ENCODE data around the gene PERM1. TPM values are rescaled to one million over a fixed set of nuclear protein-coding genes. Genes with fewer than 3 reads are reported as not detected.
A peak's percentile ranks its signal among the peaks of the same experiment; 100 is the strongest.
"Not testable (repeated sequence)": the region's sequence is repeated elsewhere in the genome, so short reads cannot be mapped to it uniquely, and the experiment has no call there.

Gene PERM1, protein sequence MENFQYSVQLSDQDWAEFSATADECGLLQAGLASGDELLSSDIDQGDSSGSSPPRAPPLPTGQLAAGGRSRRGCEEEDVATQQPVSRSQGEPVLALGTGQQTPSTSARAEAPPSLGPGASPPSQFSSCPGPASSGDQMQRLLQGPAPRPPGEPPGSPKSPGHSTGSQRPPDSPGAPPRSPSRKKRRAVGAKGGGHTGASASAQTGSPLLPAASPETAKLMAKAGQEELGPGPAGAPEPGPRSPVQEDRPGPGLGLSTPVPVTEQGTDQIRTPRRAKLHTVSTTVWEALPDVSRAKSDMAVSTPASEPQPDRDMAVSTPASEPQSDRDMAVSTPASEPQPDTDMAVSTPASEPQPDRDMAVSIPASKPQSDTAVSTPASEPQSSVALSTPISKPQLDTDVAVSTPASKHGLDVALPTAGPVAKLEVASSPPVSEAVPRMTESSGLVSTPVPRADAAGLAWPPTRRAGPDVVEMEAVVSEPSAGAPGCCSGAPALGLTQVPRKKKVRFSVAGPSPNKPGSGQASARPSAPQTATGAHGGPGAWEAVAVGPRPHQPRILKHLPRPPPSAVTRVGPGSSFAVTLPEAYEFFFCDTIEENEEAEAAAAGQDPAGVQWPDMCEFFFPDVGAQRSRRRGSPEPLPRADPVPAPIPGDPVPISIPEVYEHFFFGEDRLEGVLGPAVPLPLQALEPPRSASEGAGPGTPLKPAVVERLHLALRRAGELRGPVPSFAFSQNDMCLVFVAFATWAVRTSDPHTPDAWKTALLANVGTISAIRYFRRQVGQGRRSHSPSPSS
- total RNA-seq (not detected), polyA plus RNA-seq (not detected), total RNA-seq (0 to 0.17 (median 0) reads per million in 6 experiments)

DNA sequence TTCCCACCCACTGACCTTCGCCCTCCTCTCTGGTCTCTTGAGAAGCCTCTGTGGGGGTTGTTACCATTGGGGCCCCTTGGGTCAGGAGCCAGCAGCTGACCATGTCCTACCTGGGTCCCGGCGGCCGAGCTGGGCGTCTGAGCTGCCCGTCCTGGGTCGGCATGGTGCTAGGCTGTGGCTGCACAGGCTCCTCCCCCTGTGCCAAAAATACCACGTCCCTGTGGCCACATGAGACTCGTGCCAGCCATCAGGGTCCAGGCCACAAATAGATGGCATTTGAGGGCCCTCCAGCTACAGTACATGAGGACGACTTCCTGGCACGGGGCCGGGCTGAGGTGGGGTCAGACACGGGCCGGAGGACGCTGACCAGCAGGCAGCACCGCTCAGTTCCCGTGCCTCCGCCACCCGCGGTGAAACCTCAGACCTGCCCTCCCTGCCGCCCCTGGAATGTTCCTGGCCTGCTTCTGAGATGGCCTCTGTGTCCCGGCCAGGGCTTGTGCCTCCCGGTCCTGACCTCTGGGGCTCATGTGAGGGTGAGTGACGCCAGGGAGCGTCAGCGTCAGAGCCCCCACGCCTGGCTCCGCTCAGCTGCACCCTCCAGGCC is at the start of gene PERM1:
TSS of gene PERM1 (minus strand) at position 139 of the 604 bp plus-strand sequence. CDS start 1,064 bp downstream, outside the sequence.
- DNase-seq: no peak
- no peak within 1 kb of the TSS for H3K4me3 Mint-ChIP-seq
- H3K27me3 Mint-ChIP-seq: peaks cover 8 to 38% (median 11%) of the 10 kb centered on the region in 5 donors
- H3K9me3 Mint-ChIP-seq: no peaks in the 10 kb centered on the region
- ATAC-seq: no peak
- no peaks in the 10 kb centered on the region for H3K36me3 Mint-ChIP-seq
- POLR2A ChIA-PET: interaction anchor here (1.0 to 1.6 kb wide), 3 partner anchors 10 to 82 kb away, joined by 3 to 4 read pairs (median 3); no protein-coding TSS in a partner anchor
- H3K4me1 Mint-ChIP-seq: peaks cover 0 to 3% (median 2%) of the 10 kb centered on the region in 4 donors
- H3K27ac Mint-ChIP-seq: peak within 1 kb of the TSS in 1 of 10 donors; percentile 65

- not testable (repeated sequence) for H3K27ac Mint-ChIP-seq, H3K36me3 Mint-ChIP-seq, DNase-seq, H3K9me3 Mint-ChIP-seq, ATAC-seq, H3K4me3 Mint-ChIP-seq
- Mint-ChIP-seq H3K4me1 (peaks cover 2 to 10% (median 8%) of the 10 kb centered on the region in 4 donors), H3K27me3 (peaks cover 0 to 16% (median 0%) of the 10 kb centered on the region in 5 donors)
- POLR2A ChIA-PET: interaction anchor here (0.7 to 1.9 kb wide), 2 partner anchors 9 to 32 kb away, joined by 3 to 4 read pairs; no protein-coding TSS in a partner anchor
These were observed 49.2 kb upstream of the PERM1 start for GRCh38 chr1:1030867-1031658.

GRCh38 chr1:1027791-1028190 is 45.9 kb upstream of the PERM1 start:
- peaks cover 0 to 15% (median 7%) of the 10 kb centered on the region in 4 donors for H3K4me1 Mint-ChIP-seq
- H3K27ac Mint-ChIP-seq: no peak overlapping the region
- no peak overlapping the region for H3K4me3 Mint-ChIP-seq
- DNase-seq (no peak), ATAC-seq (no peak)
- H3K9me3 Mint-ChIP-seq: no peaks in the 10 kb centered on the region
- H3K36me3 Mint-ChIP-seq: no peaks in the 10 kb centered on the region
- H3K27me3 Mint-ChIP-seq: peaks cover 0 to 8% (median 0%) of the 10 kb centered on the region in 5 donors
- POLR2A ChIA-PET: no interaction called here

- Mint-ChIP-seq H3K4me1 (peaks cover 0 to 10% (median 7%) of the 10 kb centered on the region in 4 donors), H3K4me3 (no peak overlapping the region), H3K9me3 (no peaks in the 10 kb centered on the region), H3K27ac (no peak overlapping the region), H3K36me3 (no peaks in the 10 kb centered on the region), H3K27me3 (no peaks in the 10 kb centered on the region)
- DNase-seq (no peak), ATAC-seq (no peak)
- POLR2A ChIA-PET: no interaction called here
These were observed 44.9 kb upstream of the PERM1 start for GRCh38 chr1:1026599-1027413.

DNA sequence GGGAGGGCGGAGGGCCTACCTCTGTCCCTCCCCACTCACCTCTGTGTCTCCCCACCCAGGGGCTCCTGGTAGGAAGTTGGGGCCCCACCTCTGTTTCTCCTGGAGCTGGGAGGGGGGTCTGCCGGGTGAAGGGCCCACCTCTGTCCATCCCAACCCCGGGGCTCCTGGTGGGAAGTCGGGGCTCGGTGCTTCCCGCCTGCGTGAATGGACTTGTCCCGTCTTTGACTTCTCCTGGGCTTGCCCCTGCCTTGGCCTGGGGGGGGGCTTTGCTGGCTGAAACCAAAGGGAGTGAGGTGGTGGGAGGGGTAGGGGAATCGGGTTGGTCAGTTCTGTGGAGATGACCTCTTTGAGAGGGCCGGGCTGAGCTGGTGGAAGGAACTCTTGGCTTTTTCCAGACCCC is 43.8 kb upstream of the PERM1 start:
- no peaks in the 10 kb centered on the region for H3K9me3 Mint-ChIP-seq
- H3K4me1 Mint-ChIP-seq: peaks cover 0 to 10% (median 7%) of the 10 kb centered on the region in 4 donors
- no peak overlapping the region for H3K27ac Mint-ChIP-seq
- ATAC-seq (no peak), DNase-seq (no peak)
- POLR2A ChIA-PET: interaction anchor here (0.7 to 1.9 kb wide), 2 partner anchors 12 to 14 kb away, joined by 3 to 8 read pairs; partner anchors contain the start of gene ISG15
- H3K36me3 Mint-ChIP-seq: no peaks in the 10 kb centered on the region
- no peak overlapping the region for H3K4me3 Mint-ChIP-seq
- H3K27me3 Mint-ChIP-seq: no peaks in the 10 kb centered on the region

DNA sequence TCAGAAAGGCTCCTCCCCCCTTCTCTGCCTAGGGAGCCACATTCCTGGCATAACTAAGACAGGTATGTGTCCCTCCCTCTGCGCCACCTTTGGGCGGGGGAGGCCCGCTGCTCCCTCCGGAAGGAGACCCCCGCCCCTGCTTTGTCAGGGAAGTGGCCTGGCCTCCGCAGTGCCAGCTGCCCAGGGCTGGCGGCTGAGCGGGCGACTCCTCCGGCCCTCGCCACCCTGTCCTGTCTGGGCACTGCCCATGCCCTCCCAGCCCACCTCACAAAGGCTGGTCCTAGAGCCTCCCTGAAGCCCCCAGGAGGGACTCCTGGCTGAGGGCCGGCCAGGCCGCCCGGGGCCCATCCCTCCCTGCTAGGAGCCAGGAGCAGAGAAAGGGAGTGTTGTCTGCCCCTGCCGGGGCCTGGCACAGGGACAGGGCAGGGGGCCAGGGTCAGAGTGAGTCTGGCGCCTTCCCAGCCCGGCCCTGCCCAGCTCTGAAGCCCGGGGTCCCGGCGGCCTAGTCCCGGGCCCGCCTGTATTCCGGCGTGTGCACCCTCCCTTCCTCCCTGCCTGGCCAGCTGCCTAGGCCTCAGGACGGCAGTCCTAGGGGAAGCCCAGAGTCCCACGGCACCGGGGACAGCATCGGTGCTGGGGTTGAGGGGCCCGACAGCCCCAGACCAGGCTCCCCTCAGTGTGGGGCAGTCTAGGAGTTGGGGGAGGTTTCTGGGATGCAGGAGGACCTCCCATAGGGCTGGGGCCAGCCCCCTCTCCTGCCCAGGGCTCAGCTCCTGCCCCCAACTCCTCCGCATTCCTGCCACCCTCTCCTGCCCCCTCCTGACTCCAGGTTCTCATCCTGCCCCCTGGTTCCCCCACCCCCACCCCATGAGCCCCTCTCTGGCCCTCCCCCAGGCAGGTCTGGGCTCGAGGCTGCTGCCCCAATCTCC is 43.1 kb upstream of the PERM1 start:
- DNase-seq (no peak), ATAC-seq (no peak)
- H3K4me1 Mint-ChIP-seq: peaks cover 0 to 10% (median 7%) of the 10 kb centered on the region in 4 donors
- H3K9me3 Mint-ChIP-seq: no peaks in the 10 kb centered on the region
- no peaks in the 10 kb centered on the region for H3K36me3 Mint-ChIP-seq
- no peak overlapping the region for H3K27ac Mint-ChIP-seq
- H3K27me3 Mint-ChIP-seq: no peaks in the 10 kb centered on the region
- no peak overlapping the region for H3K4me3 Mint-ChIP-seq
- POLR2A ChIA-PET: interaction anchor here (0.7 to 1.9 kb wide), 3 partner anchors 11 to 14 kb away, joined by 3 to 8 read pairs (median 3); partner anchors contain the start of gene ISG15

DNA sequence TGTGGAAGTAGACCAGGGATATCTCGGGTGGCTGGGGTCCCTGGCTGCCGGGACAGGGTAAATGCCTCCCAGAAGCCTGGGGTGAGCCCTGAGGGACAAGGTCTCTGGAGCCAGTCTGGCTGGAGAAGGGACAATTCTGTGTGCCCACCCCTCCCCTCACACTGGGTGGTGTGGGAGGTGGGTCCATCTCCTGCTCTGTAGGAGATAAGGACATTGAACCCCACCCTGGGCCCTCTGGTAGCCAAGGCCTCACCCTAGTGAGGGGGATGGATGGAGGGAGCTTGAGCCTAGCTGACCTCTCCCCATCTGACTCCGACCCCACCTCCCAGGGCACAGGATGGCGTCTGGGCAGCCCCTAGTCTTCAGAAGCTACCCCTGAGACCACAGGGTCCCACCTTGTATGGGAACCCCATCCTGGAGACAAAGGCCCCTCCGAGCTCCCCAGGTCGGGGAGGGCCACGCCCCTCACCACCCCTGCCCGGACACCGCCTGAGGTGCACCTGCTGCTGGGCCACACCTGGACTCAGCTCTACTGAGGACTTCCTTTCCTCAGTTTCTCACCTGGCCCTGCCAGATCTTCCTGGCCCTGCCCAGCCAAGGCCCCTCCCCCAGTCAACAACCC is 42.4 kb upstream of the PERM1 start:
- H3K4me1 Mint-ChIP-seq: peaks cover 0 to 10% (median 7%) of the 10 kb centered on the region in 4 donors

GRCh38 chr1:1023700-1024099 is 41.8 kb upstream of the PERM1 start:
- H3K4me1 Mint-ChIP-seq: peaks cover 0 to 12% (median 10%) of the 10 kb centered on the region in 4 donors
- no peak overlapping the region for H3K27ac Mint-ChIP-seq
- POLR2A ChIA-PET: interaction anchor here (1.9 kb wide), 1 partner anchor 16 kb away, joined by 8 read pairs; no protein-coding TSS in a partner anchor
- DNase-seq: no peak
- H3K4me3 Mint-ChIP-seq: no peak overlapping the region
- H3K36me3 Mint-ChIP-seq: no peaks in the 10 kb centered on the region
- no peaks in the 10 kb centered on the region for H3K27me3 Mint-ChIP-seq
- no peak for ATAC-seq
- no peaks in the 10 kb centered on the region for H3K9me3 Mint-ChIP-seq

More for the DNA sequence above, 42.4 kb upstream of the PERM1 start:
- ATAC-seq: no peak
- H3K4me3 Mint-ChIP-seq: no peak overlapping the region
- H3K27ac Mint-ChIP-seq: no peak overlapping the region
- no peaks in the 10 kb centered on the region for H3K36me3 Mint-ChIP-seq
- POLR2A ChIA-PET: interaction anchor here (0.9 to 1.9 kb wide), 2 partner anchors 11 to 15 kb away, joined by 3 to 8 read pairs; partner anchors contain the start of gene ISG15
- no peaks in the 10 kb centered on the region for H3K27me3 Mint-ChIP-seq
- H3K9me3 Mint-ChIP-seq: no peaks in the 10 kb centered on the region
- no peak for DNase-seq

GRCh38 chr1:1022302-1023009 is 40.6 kb upstream of the PERM1 start:
- DNase-seq (no peak), ATAC-seq (no peak)
- no peak overlapping the region for H3K27ac Mint-ChIP-seq
- H3K4me1 Mint-ChIP-seq: peaks cover under 1 to 18% (median 12%) of the 10 kb centered on the region in 4 donors
- H3K9me3 Mint-ChIP-seq: no peaks in the 10 kb centered on the region
- POLR2A ChIA-PET: interaction anchor here (0.6 to 1.1 kb wide), 5 partner anchors 9 to 256 kb away, joined by 3 to 11 read pairs (median 3); partner anchors contain the start of gene ISG15
- H3K27me3 Mint-ChIP-seq: no peaks in the 10 kb centered on the region
- peak overlapping the region in 7 of 10 donors; percentile 22 to 72 (median 26) for H3K4me3 Mint-ChIP-seq
- no peaks in the 10 kb centered on the region for H3K36me3 Mint-ChIP-seq

Data from naive thymus-derived CD8-positive, alpha-beta T cell (primary cell).